Measurements from ENCODE around the gene ROR2.

- TF ChIP-seq POLR2AphosphoS5 (IDR thresholded peaks at IDR 0.05) (no peak), EP300 (IDR thresholded peaks at IDR 0.05; ENCODE audit: low read depth) (no peak), CTCF (IDR thresholded peaks at IDR 0.05) (no peak)
Observed at GRCh38 chr9:91664663-91665062, 285.4 kb downstream of the ROR2 start.
